Ovary (tissue), 9 donors: ENCODE results near the gene FBXL7. TPM values are rescaled to one million over a fixed set of nuclear protein-coding genes. Genes with fewer than 3 reads are reported as not detected.
A peak's percentile ranks its signal among the peaks of the same experiment; 100 is the strongest.

Experiments used
- DNase-seq, 5 donors: peaks; one replicate each; pipeline ENCODE4 v3.0.0-alpha.2; 2019 to 2020
- H3K27ac ChIP-seq, 2 donors: fragments of 200-600 bp; one replicate each; pipeline versions ENCODE4 v1.5.1 to v1.8.0; 2019 to 2022
- H3K27me3 ChIP-seq: fragments of 200-600 bp; one replicate; pipeline ENCODE4 v1.8.0; 2022
- H3K36me3 ChIP-seq: fragments of 200-600 bp; sonication (generic); one replicate; pipeline ENCODE4 v1.5.1; 2019
- H3K4me1 ChIP-seq: one replicate; pipeline ENCODE4 v1.8.1; 2013; ENCODE audit warnings: mild to moderate bottlenecking, moderate library complexity; ENCODE audit not compliant: insufficient read depth
- H3K4me3 ChIP-seq: fragments of 200-600 bp; sonication (generic); one replicate; pipeline ENCODE4 v1.5.1; 2017
- H3K9me3 ChIP-seq, 2 donors: fragments of 200-600 bp in 1 of 2; sonication (generic) in 1 of 2; one replicate each; pipeline versions ENCODE4 v1.5.1 to v1.8.1; 2013 to 2019; ENCODE audit warnings: mild to moderate bottlenecking in 1 of 2, moderate library complexity in 1 of 2
- EP300 ChIP-seq: sonication (generic); formaldehyde crosslinking; IDR thresholded peaks from one replicate; pipeline ENCODE4 v1.6.1; 2017; ENCODE audit warnings: antibody characterized with exemption
- POLR2A ChIP-seq: fragments of 450-650 bp; IDR thresholded peaks from one replicate; pipeline ENCODE4 v1.6.1; 2017; ENCODE audit warnings: antibody characterized with exemption, mild to moderate bottlenecking, moderate library complexity
- WGBS, 3 donors: extraction: QIAGEN DNeasy Blood & Tissue Kit in 1 of 3; methylation state at CpG; one replicate each; pipeline versions ENCODE4 v1.1.5 to v1.1.7; 2013 to 2017; 5-methylcytosine and 5-hydroxymethylcytosine counted together
- intact Hi-C, 4 donors: fragments of 100-400 bp; cut with DNase I; formaldehyde crosslinking; loops; one replicate each; pipeline versions ENCODE4 v1.11.0 to v1.15.1; 2022 to 2023
- polyA plus RNA-seq, 2 donors: library from polyadenylated mRNA; stranded (reverse); fragments of 200-250 nt in 1 of 2; fragments of 350-450 nt in 1 of 2; fragmentation: Illumina TruSeq in 1 of 2; extraction: RNeasy Lipid Tissue Mini Kit (QIAGEN cat#74804) in 1 of 2; gene quantifications; one replicate each; pipeline ENCODE4 v1.2.3, GENCODE V29; 2013 to 2014
- total RNA-seq, 7 donors: library from RNA; depleted of rRNA in 2 of 7; stranded (reverse); fragments of >200 nt in 2 of 7; fragmentation: NEBNext Ultra II Directional in 3 of 7; extraction: Animal tissue kit (Norgen Biotek cat#: 25700) in 3 of 7; gene quantifications; one replicate each; pipeline versions ENCODE4 v1.1.0 to v1.2.4, GENCODE V29; 2016 to 2023
- TF ChIP-seq, protein P1 (sequence below), 3 donors: fragments of 450-650 bp in 2 of 3; fragments of 200-600 bp in 1 of 3; IDR thresholded peaks; one replicate each; pipeline versions ENCODE4 v1.5.1 to v1.8.0; 2016 to 2022; ENCODE audit warnings: antibody characterized with exemption in 3 of 3, mild to moderate bottlenecking in 1 of 3
- donor health status: DM: no; HTN: no; CAD: no; lungs with moderate emphysema.
- donor health status: DM: no; HTN: no; CAD: no.
- donor health status: Bipolar disorder and iron deficiency.
- donor health status: DM: yes; HTN: yes; CAD: no.
- donor health status: DM: no; HTN: no; CAD: no.
- donor health status: DM: yes; HTN: yes; CAD: no.

The FBXL7 gene
- total and polyA plus RNA-seq, 9 donors, result 21.1 to 40.9 (median 29.2) TPM

DNA sequence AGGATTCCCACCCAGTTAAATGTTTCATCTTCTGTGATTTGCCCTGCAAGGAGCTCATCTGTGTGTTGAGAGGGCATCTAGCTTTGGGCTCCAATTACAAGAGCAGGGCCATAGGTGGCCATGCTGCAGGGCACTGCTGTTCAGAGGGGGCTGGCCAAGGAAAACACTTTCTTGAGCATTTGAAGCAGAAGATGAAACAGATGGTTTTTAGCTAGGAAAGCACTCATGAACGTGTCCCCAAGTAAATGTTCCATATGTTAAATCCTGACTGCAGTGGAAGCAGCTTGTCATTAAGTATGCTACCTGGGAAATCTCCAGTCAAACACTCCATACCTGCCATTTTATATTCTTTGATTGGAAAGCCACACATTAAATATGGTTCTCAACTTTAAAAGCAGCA, 176.6 kb downstream of the FBXL7 start:
- Histone ChIP-seq H3K27ac (peak overlapping the region in 1 of 2 donors; percentile 60), H3K4me1 (peaks cover 6% of the 10 kb centered on the region), H3K4me3 (no peak overlapping the region), H3K9me3 (no peaks in the 10 kb centered on the region), H3K36me3 (no peaks in the 10 kb centered on the region), H3K27me3 (no peaks in the 10 kb centered on the region)
- TF ChIP-seq, protein P1, sequence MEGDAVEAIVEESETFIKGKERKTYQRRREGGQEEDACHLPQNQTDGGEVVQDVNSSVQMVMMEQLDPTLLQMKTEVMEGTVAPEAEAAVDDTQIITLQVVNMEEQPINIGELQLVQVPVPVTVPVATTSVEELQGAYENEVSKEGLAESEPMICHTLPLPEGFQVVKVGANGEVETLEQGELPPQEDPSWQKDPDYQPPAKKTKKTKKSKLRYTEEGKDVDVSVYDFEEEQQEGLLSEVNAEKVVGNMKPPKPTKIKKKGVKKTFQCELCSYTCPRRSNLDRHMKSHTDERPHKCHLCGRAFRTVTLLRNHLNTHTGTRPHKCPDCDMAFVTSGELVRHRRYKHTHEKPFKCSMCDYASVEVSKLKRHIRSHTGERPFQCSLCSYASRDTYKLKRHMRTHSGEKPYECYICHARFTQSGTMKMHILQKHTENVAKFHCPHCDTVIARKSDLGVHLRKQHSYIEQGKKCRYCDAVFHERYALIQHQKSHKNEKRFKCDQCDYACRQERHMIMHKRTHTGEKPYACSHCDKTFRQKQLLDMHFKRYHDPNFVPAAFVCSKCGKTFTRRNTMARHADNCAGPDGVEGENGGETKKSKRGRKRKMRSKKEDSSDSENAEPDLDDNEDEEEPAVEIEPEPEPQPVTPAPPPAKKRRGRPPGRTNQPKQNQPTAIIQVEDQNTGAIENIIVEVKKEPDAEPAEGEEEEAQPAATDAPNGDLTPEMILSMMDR (IDR thresholded peaks at IDR 0.05), result no peak
- no peak for DNase-seq
- intact Hi-C loops, result no loop called here
- WGBS, 3 donors, result 16 to 60% (median 22%) methylated on average over 1 of the region's 1 CpG

DNA sequence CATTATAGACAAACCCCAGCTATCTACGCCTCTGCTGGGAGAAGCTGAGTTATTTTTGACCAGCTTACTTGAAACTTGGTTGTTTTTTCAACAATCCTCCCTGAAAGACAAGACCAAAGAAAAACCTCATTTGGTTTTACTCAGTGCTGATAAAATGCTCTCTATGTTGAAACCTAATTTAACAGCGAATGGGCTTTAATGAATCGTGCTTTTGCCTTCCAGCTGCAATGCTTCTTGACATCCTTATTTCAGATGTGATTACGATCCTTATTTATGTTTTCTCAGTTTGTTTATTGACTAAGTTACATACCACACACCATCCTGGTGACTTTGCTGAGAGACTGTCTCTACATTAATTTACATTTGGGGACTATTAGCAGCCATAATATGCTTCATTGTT, 179.2 kb downstream of the FBXL7 start:
- WGBS, 3 donors, result 10 to 18% (median 10%) methylated on average over 4 of the region's 4 CpGs

DNA sequence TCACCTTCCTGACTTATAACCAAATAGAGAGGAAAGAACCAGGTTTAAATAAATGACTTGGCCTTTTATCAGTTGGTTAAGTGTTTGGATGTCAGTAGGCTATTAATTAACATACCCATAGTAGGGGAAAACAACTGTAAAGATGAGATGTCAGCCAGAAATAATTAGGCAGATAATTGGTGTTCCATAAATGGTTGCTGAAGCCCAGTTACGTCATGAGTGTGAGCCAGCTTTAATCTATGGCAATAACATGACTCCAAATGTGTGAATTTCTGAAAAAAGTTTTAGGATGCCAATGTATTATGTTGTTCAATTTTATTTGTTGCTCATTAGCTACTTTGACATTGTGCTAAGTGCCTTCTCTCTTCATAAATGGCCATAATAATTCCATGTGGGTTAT, 180.5 kb downstream of the FBXL7 start:
- H3K27me3 ChIP-seq, result no peaks in the 10 kb centered on the region

More for the DNA sequence above, 179.2 kb downstream of the FBXL7 start:
- peaks cover 6% of the 10 kb centered on the region for H3K4me1 ChIP-seq
- DNase-seq, result no peak
- TF ChIP-seq EP300 (no peak), POLR2A (no peak)
- TF ChIP-seq, protein P1 (IDR thresholded peaks at IDR 0.05), result no peak
- H3K36me3 ChIP-seq, result no peaks in the 10 kb centered on the region
- H3K27me3 ChIP-seq, result no peaks in the 10 kb centered on the region
- intact Hi-C loops, result no loop called here
- H3K4me3 ChIP-seq, result no peak overlapping the region
- no peak overlapping the region for H3K27ac ChIP-seq
- H3K9me3 ChIP-seq, result no peaks in the 10 kb centered on the region

DNA sequence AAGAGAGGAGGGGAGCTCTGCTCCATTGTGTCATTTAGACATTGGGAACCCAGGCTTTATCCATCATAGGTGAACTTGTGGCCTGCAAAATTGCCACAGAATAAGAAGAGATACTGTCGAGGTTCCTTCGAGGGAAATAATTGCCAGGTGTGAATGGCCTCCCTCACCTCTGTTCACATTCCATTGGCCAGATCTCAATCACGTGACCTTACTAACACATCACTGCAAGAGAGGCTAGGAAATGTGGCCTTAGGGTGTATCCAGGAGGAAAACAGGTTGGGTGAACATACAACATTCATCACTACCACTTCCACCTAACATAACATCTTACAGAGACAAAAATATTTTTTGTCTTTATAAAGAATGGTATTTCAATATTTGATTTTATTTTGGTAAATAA, 182.1 kb downstream of the FBXL7 start:
- H3K9me3 ChIP-seq, result no peaks in the 10 kb centered on the region
- H3K36me3 ChIP-seq, result no peaks in the 10 kb centered on the region
- no peaks in the 10 kb centered on the region for H3K27me3 ChIP-seq
- WGBS, 3 donors, result 89 to 96% (median 90%) methylated on average over 3 of the region's 3 CpGs
- no peak overlapping the region for H3K4me3 ChIP-seq
- intact Hi-C loops, result no loop called here
- TF ChIP-seq, protein P1 (IDR thresholded peaks at IDR 0.05), result no peak
- TF ChIP-seq POLR2A, result no peak
- TF ChIP-seq EP300, result no peak
- no peak overlapping the region for H3K27ac ChIP-seq
- no peak for DNase-seq
- peaks cover 5% of the 10 kb centered on the region for H3K4me1 ChIP-seq

More for the DNA sequence above, 180.5 kb downstream of the FBXL7 start:
- intact Hi-C loops, result no loop called here
- Histone ChIP-seq H3K36me3 (no peaks in the 10 kb centered on the region), H3K9me3 (no peaks in the 10 kb centered on the region), H3K27ac (no peak overlapping the region), H3K4me3 (no peak overlapping the region), H3K4me1 (peaks cover 6% of the 10 kb centered on the region)
- DNase-seq, result no peak
- WGBS, 3 donors, result 88 to 94% (median 91%) methylated on average over 1 of the region's 1 CpG
- TF ChIP-seq EP300, result no peak
- TF ChIP-seq, protein P1 (IDR thresholded peaks at IDR 0.05), result no peak
- TF ChIP-seq POLR2A, result no peak

DNA sequence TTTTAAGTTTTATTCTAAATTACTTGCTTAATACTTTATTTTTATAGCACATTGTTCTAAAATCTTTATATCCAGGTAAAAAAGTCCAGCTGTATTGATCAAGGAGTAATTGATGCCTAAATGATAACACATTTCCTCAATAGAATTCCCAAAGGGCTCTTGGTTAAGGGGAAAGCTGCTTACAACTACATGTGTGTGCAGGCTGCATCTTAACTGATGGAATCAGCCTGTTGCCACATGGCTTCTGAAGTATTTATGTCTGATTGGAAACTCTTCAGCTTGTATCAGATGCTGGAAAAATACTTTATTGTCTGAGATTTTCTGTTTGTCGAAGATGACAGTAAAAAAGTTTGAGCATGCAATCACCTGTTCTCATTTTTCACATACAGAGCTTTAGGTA, 182.6 kb downstream of the FBXL7 start:
- WGBS, 3 donors, result 75 to 87% (median 86%) methylated on average over 1 of the region's 1 CpG
- Histone ChIP-seq H3K4me1 (peaks cover 3% of the 10 kb centered on the region), H3K4me3 (no peak overlapping the region), H3K9me3 (no peaks in the 10 kb centered on the region), H3K27ac (no peak overlapping the region), H3K36me3 (no peaks in the 10 kb centered on the region), H3K27me3 (no peaks in the 10 kb centered on the region)
- TF ChIP-seq, protein P1 (IDR thresholded peaks at IDR 0.05), result no peak
- no peak for TF ChIP-seq EP300
- no peak for TF ChIP-seq POLR2A
- intact Hi-C loops, result no loop called here
- no peak for DNase-seq
